ENCODE measurements around the gene PIGU. TPM values are rescaled to one million over a fixed set of nuclear protein-coding genes. Genes with fewer than 3 reads are reported as not detected.
"Not testable (repeated sequence)": the region's sequence is repeated elsewhere in the genome, so short reads cannot be mapped to it uniquely, and the experiment has no call there.

The PIGU gene
- total RNA-seq, 2 experiments from 2014 or later: 16.6 to 27.9 TPM

DNA sequence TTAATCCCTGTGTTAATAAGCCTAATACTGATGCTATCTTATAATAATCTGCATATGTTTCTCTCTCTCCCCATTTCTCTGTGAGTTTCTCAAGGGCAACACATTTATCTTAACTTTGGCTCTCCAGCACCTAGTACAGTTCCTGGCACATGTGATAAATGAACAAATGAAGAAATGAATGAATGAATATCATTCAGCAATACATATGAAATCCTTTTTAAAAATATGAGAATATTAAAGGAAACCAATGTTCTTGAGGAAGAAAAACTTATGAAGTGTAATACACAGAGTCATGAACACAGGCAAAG is 55.9 kb downstream of the PIGU start:
- no TSS peak for BruUV-seq (replicated peaks)
- no peaks in the 10 kb centered on the region for H3K4me1 ChIP-seq (ENCODE audit: insufficient read depth, low read length, poor library complexity, severe bottlenecking)
- no peak for TF ChIP-seq EZH2phosphoT487 (IDR thresholded peaks at IDR 0.05; ENCODE audit: borderline replicate concordance, low read depth, low read length)
- no peaks in the 10 kb centered on the region for H4K20me1 ChIP-seq (ENCODE audit: insufficient read depth, low read length)
- no peak for DNase-seq (ENCODE audit: low spot score)
- ChIA-PET POLR2A (no interaction called here), CTCF (ENCODE audit: unreplicated experiment) (no interaction called here)
- H3K9me3 ChIP-seq (ENCODE audit: low read length): no peaks in the 10 kb centered on the region
- peaks cover 65% of the 10 kb centered on the region for H3K36me3 ChIP-seq (ENCODE audit: insufficient read depth, low read length)
- no peaks in the 10 kb centered on the region for H3K79me2 ChIP-seq (ENCODE audit: insufficient read depth, low read depth, low read length)
- no peak overlapping the region for H3K4me3 ChIP-seq (ENCODE audit: low read depth, low read length, poor library complexity, severe bottlenecking)
- no peaks in the 10 kb centered on the region for H3K9me2 ChIP-seq (ENCODE audit: insufficient read depth, low read length)
- no peak overlapping the region for H3K27ac ChIP-seq (ENCODE audit: low read depth, low read length, poor library complexity, severe bottlenecking)
- H2AFZ ChIP-seq (ENCODE audit: low read length): no peak overlapping the region
- intact Hi-C loops (cut with micrococcal nuclease; ENCODE audit: unreplicated experiment): no loop called here
- no peak overlapping the region for H3K4me2 ChIP-seq (ENCODE audit: low read length)

- H3K4me2 ChIP-seq (ENCODE audit: low read length): no peak overlapping the region
- H3K36me3 ChIP-seq (ENCODE audit: insufficient read depth, low read length): peaks cover 84% of the 10 kb centered on the region
- POLR2A ChIA-PET: interaction anchor here (0.5 to 1.3 kb wide), 2 partner anchors 19 to 174 kb away, joined by 3 to 5 read pairs; no protein-coding TSS in a partner anchor
- no peak for TF ChIP-seq CTCF (conservative IDR thresholded peaks at IDR 0.05; ENCODE audit: low read length)
- TF ChIP-seq EZH2phosphoT487 (IDR thresholded peaks at IDR 0.05; ENCODE audit: borderline replicate concordance, low read depth, low read length): no peak
- no TSS peak for BruUV-seq (replicated peaks)
- no peaks in the 10 kb centered on the region for H4K20me1 ChIP-seq (ENCODE audit: insufficient read depth, low read length)
- H3K4me1 ChIP-seq (ENCODE audit: insufficient read depth, low read length, poor library complexity, severe bottlenecking): no peaks in the 10 kb centered on the region
- H3K27ac ChIP-seq (ENCODE audit: low read depth, low read length, poor library complexity, severe bottlenecking): no peak overlapping the region
- DNase-seq (ENCODE audit: low spot score): no peak
- intact Hi-C loops (cut with micrococcal nuclease; ENCODE audit: unreplicated experiment): no loop called here
- H3K79me2 ChIP-seq (ENCODE audit: insufficient read depth, low read depth, low read length): no peaks in the 10 kb centered on the region
- H3K9me2 ChIP-seq (ENCODE audit: insufficient read depth, low read length): no peaks in the 10 kb centered on the region
- H2AFZ ChIP-seq (ENCODE audit: low read length): no peak overlapping the region
- CTCF ChIA-PET (ENCODE audit: unreplicated experiment): no interaction called here
- no peak overlapping the region for H3K4me3 ChIP-seq (ENCODE audit: low read depth, low read length, poor library complexity, severe bottlenecking)
- H3K9me3 ChIP-seq (ENCODE audit: low read length): no peaks in the 10 kb centered on the region
Measured at GRCh38 chr20:34618676-34619075, 58.2 kb downstream of the PIGU start.

- H3K9me2 ChIP-seq (ENCODE audit: insufficient read depth, low read length); H3K4me1 ChIP-seq (ENCODE audit: insufficient read depth, low read length, poor library complexity, severe bottlenecking); intact Hi-C loops (cut with micrococcal nuclease; ENCODE audit: unreplicated experiment); H3K27ac ChIP-seq (ENCODE audit: low read depth, low read length, poor library complexity, severe bottlenecking); H2AFZ ChIP-seq (ENCODE audit: low read length); H3K9me3 ChIP-seq (ENCODE audit: low read length); DNase-seq (ENCODE audit: low spot score); BruUV-seq (replicated peaks); H4K20me1 ChIP-seq (ENCODE audit: insufficient read depth, low read length); H3K4me3 ChIP-seq (ENCODE audit: low read depth, low read length, poor library complexity, severe bottlenecking); H3K79me2 ChIP-seq (ENCODE audit: insufficient read depth, low read depth, low read length); CTCF ChIA-PET (ENCODE audit: unreplicated experiment); H3K4me2 ChIP-seq (ENCODE audit: low read length): not testable (repeated sequence)
- peaks cover 72% of the 10 kb centered on the region for H3K36me3 ChIP-seq (ENCODE audit: insufficient read depth, low read length)
- POLR2A ChIA-PET: interaction anchor here (0.5 kb wide), 1 partner anchor 27 kb away, joined by 6 read pairs; no protein-coding TSS in a partner anchor
Measured at GRCh38 chr20:34616913-34617312, 60.0 kb downstream of the PIGU start.

GRCh38 chr20:34615477-34615876 is 61.4 kb downstream of the PIGU start:
- H4K20me1 ChIP-seq (ENCODE audit: insufficient read depth, low read length): no peaks in the 10 kb centered on the region
- DNase-seq (ENCODE audit: low spot score): no peak
- no peaks in the 10 kb centered on the region for H3K9me2 ChIP-seq (ENCODE audit: insufficient read depth, low read length)
- H3K4me1 ChIP-seq (ENCODE audit: insufficient read depth, low read length, poor library complexity, severe bottlenecking): no peaks in the 10 kb centered on the region
- no peak overlapping the region for H3K4me3 ChIP-seq (ENCODE audit: low read depth, low read length, poor library complexity, severe bottlenecking)
- TF ChIP-seq CTCF (conservative IDR thresholded peaks at IDR 0.05; ENCODE audit: low read length) (no peak), EZH2phosphoT487 (IDR thresholded peaks at IDR 0.05; ENCODE audit: borderline replicate concordance, low read depth, low read length) (no peak)
- H2AFZ ChIP-seq (ENCODE audit: low read length): no peak overlapping the region
- peaks cover 66% of the 10 kb centered on the region for H3K36me3 ChIP-seq (ENCODE audit: insufficient read depth, low read length)
- H3K79me2 ChIP-seq (ENCODE audit: insufficient read depth, low read depth, low read length): no peaks in the 10 kb centered on the region
- no peak overlapping the region for H3K27ac ChIP-seq (ENCODE audit: low read depth, low read length, poor library complexity, severe bottlenecking)
- ChIA-PET CTCF (ENCODE audit: unreplicated experiment) (no interaction called here), POLR2A (no interaction called here)
- H3K4me2 ChIP-seq (ENCODE audit: low read length): no peak overlapping the region
- intact Hi-C loops (cut with micrococcal nuclease; ENCODE audit: unreplicated experiment): no loop called here
- no peaks in the 10 kb centered on the region for H3K9me3 ChIP-seq (ENCODE audit: low read length)
- BruUV-seq (replicated peaks): TSS peak; percentile 21

- H3K9me3 ChIP-seq (ENCODE audit: low read length); H3K4me2 ChIP-seq (ENCODE audit: low read length); BruUV-seq (replicated peaks); H3K27ac ChIP-seq (ENCODE audit: low read depth, low read length, poor library complexity, severe bottlenecking); intact Hi-C loops (cut with micrococcal nuclease; ENCODE audit: unreplicated experiment); DNase-seq (ENCODE audit: low spot score); H3K9me2 ChIP-seq (ENCODE audit: insufficient read depth, low read length); POLR2A ChIA-PET; H4K20me1 ChIP-seq (ENCODE audit: insufficient read depth, low read length); H3K4me3 ChIP-seq (ENCODE audit: low read depth, low read length, poor library complexity, severe bottlenecking); H3K79me2 ChIP-seq (ENCODE audit: insufficient read depth, low read depth, low read length); H2AFZ ChIP-seq (ENCODE audit: low read length); CTCF ChIA-PET (ENCODE audit: unreplicated experiment): not testable (repeated sequence)
- H3K4me1 ChIP-seq (ENCODE audit: insufficient read depth, low read length, poor library complexity, severe bottlenecking): peaks cover 11% of the 10 kb centered on the region
- H3K36me3 ChIP-seq (ENCODE audit: insufficient read depth, low read length): peaks cover 44% of the 10 kb centered on the region
Measured at GRCh38 chr20:34611976-34612375, 64.9 kb downstream of the PIGU start.

All from OCI-LY7 (cell line).